ENCODE results near the gene PHACTR3. TPM values are rescaled to one million over a fixed set of nuclear protein-coding genes. Genes with fewer than 3 reads are reported as not detected.
"Not testable (repeated sequence)": the region's sequence is repeated elsewhere in the genome, so short reads cannot be mapped to it uniquely, and the experiment has no call there.

Gene PHACTR3
- total RNA-seq, 8 experiments from 2014 or later = 0.18 to 44.8 (median 26.7) TPM

- ATAC-seq (replicated peaks in 6 of 8) = no peak
- no peak overlapping the region for H3K27ac ChIP-seq
- WGBS, 10 experiments = 16 to 100% (median 84%) methylated on average over 2 to 6 of the region's 13 CpGs; no CpG with 5 or more reads in 4 of the 10 experiments
- peaks cover 14 to 20% of the 10 kb centered on the region in 2 donors for H3K4me1 ChIP-seq (replicated peaks in 1 of 2)
- in situ Hi-C loops (cut with MboI; ENCODE audit: low pct_unique_long_range_greater_than_20kb in 2 of 9, low sequenced_read_pairs in 9 of 9, unreplicated experiment in 9 of 9) = no loop called here
- no peak overlapping the region for H3K4me3 ChIP-seq
Observed at GRCh38 chr20:59832406-59833363, 228.3 kb downstream of the PHACTR3 start.

GRCh38 chr20:59835057-59835447, 230.7 kb downstream of the PHACTR3 start:
- Histone ChIP-seq H3K4me1 (replicated peaks in 1 of 2) (peaks cover 14 to 20% of the 10 kb centered on the region in 2 donors), H3K27ac (no peak overlapping the region), H3K4me3 (no peak overlapping the region)
- WGBS, 10 experiments = 14 to 69% (median 60%) methylated on average over 1 to 2 of the region's 2 CpGs; no CpG with 5 or more reads in 3 of the 10 experiments
- in situ Hi-C loops (cut with MboI; ENCODE audit: low pct_unique_long_range_greater_than_20kb in 2 of 9, low sequenced_read_pairs in 9 of 9, unreplicated experiment in 9 of 9) = no loop called here
- no peak for ATAC-seq (replicated peaks in 6 of 8)

- in situ Hi-C loops (cut with MboI; ENCODE audit: low pct_unique_long_range_greater_than_20kb in 2 of 9, low sequenced_read_pairs in 9 of 9, unreplicated experiment in 9 of 9) = no loop called here
- ATAC-seq (replicated peaks in 6 of 8) = peak; percentile 90 to 99 (median 98)
- H3K4me1 ChIP-seq (replicated peaks in 1 of 2) = peaks cover 14 to 20% of the 10 kb centered on the region in 2 donors
- peak overlapping the region in 1 of 5 donors; percentile 16 for H3K4me3 ChIP-seq
- no peak overlapping the region for H3K27ac ChIP-seq
- WGBS, 10 experiments = 0 to 53% (median 8%) methylated on average over 2 to 10 of the region's 16 CpGs; no CpG with 5 or more reads in 2 of the 10 experiments
Observed at GRCh38 chr20:59835448-59836395, 231.4 kb downstream of the PHACTR3 start.

- in situ Hi-C loops (cut with MboI; ENCODE audit: low pct_unique_long_range_greater_than_20kb in 2 of 9, low sequenced_read_pairs in 9 of 9, unreplicated experiment in 9 of 9) = no loop called here
- peaks cover 14 to 16% of the 10 kb centered on the region in 2 donors for H3K4me1 ChIP-seq (replicated peaks in 1 of 2)
- H3K27ac ChIP-seq = no peak overlapping the region
- peak in 3 of 8 experiments; percentile 26 to 37 (median 36) for ATAC-seq (replicated peaks in 6 of 8)
- no peak overlapping the region for H3K4me3 ChIP-seq
- 0 to 70% (median 21%) methylated on average over 1 to 5 of the region's 6 CpGs; no CpG with 5 or more reads in 1 of the 10 experiments for WGBS, 10 experiments
Observed at GRCh38 chr20:59836767-59837166, 232.4 kb downstream of the PHACTR3 start.

GRCh38 chr20:59837623-59838394, 233.5 kb downstream of the PHACTR3 start:
- ATAC-seq (replicated peaks in 6 of 8) = no peak
- peaks cover 12 to 14% of the 10 kb centered on the region in 2 donors for H3K4me1 ChIP-seq (replicated peaks in 1 of 2)
- WGBS, 10 experiments = 8 to 100% (median 87%) methylated on average over 1 to 4 of the region's 4 CpGs; no CpG with 5 or more reads in 2 of the 10 experiments
- in situ Hi-C loops (cut with MboI; ENCODE audit: low pct_unique_long_range_greater_than_20kb in 2 of 9, low sequenced_read_pairs in 9 of 9, unreplicated experiment in 9 of 9) = no loop called here
- no peak overlapping the region for H3K4me3 ChIP-seq
- no peak overlapping the region for H3K27ac ChIP-seq

GRCh38 chr20:59839400-59839799, 235.1 kb downstream of the PHACTR3 start:
- no peak for ATAC-seq (replicated peaks in 6 of 8)
- 61 to 92% (median 80%) methylated on average over 1 to 5 of the region's 5 CpGs; no CpG with 5 or more reads in 1 of the 10 experiments for WGBS, 10 experiments
- H3K27ac ChIP-seq = no peak overlapping the region
- in situ Hi-C loops (cut with MboI; ENCODE audit: low pct_unique_long_range_greater_than_20kb in 2 of 9, low sequenced_read_pairs in 9 of 9, unreplicated experiment in 9 of 9) = no loop called here
- no peak overlapping the region for H3K4me3 ChIP-seq
- H3K4me1 ChIP-seq (replicated peaks in 1 of 2) = peaks cover 12 to 14% of the 10 kb centered on the region in 2 donors

GRCh38 chr20:59845472-59845871, 241.1 kb downstream of the PHACTR3 start:
- no peak overlapping the region for H3K27ac ChIP-seq
- in situ Hi-C loops (cut with MboI; ENCODE audit: low pct_unique_long_range_greater_than_20kb in 2 of 9, low sequenced_read_pairs in 9 of 9, unreplicated experiment in 9 of 9) = no loop called here
- no peak for ATAC-seq (replicated peaks in 6 of 8)
- no peaks in the 10 kb centered on the region for H3K4me1 ChIP-seq (replicated peaks in 1 of 2)
- 40 to 100% (median 86%) methylated on average over 1 to 3 of the region's 3 CpGs for WGBS, 10 experiments
- no peak overlapping the region for H3K4me3 ChIP-seq

GRCh38 chr20:59848182-59848581, 243.8 kb downstream of the PHACTR3 start:
- in situ Hi-C loops (cut with MboI; ENCODE audit: low pct_unique_long_range_greater_than_20kb in 2 of 9, low sequenced_read_pairs in 9 of 9, unreplicated experiment in 9 of 9) = no loop called here
- H3K4me3 ChIP-seq = no peak overlapping the region
- H3K4me1 ChIP-seq (replicated peaks in 1 of 2) = no peaks in the 10 kb centered on the region
- whole genome bisulfite sequencing, 10 experiments = 21 to 100% (median 60%) methylated on average over 1 to 2 of the region's 2 CpGs; no CpG with 5 or more reads in 1 of the 10 experiments
- no peak for ATAC-seq (replicated peaks in 6 of 8)
- H3K27ac ChIP-seq = no peak overlapping the region

GRCh38 chr20:59850018-59850641, 245.8 kb downstream of the PHACTR3 start:
- H3K4me1 ChIP-seq (replicated peaks in 1 of 2) = no peaks in the 10 kb centered on the region
- in situ Hi-C loops (cut with MboI; ENCODE audit: low pct_unique_long_range_greater_than_20kb in 2 of 9, low sequenced_read_pairs in 9 of 9, unreplicated experiment in 9 of 9) = no loop called here
- WGBS, 10 experiments = 47 to 88% (median 66%) methylated on average over 3 to 7 of the region's 7 CpGs
- ATAC-seq (replicated peaks in 6 of 8) = peak in 3 of 8 experiments; percentile 29 to 38 (median 31)
- H3K4me3 ChIP-seq = no peak overlapping the region
- no peak overlapping the region for H3K27ac ChIP-seq

- H3K27ac ChIP-seq; H3K4me1 ChIP-seq (replicated peaks in 1 of 2); ATAC-seq (replicated peaks in 6 of 8); H3K4me3 ChIP-seq; in situ Hi-C loops (cut with MboI; ENCODE audit: low pct_unique_long_range_greater_than_20kb in 2 of 9, low sequenced_read_pairs in 9 of 9, unreplicated experiment in 9 of 9): not testable (repeated sequence)
- WGBS, 10 experiments = no CpG with 5 or more reads among the region's 1 CpG
Observed at GRCh38 chr20:59856526-59856925, 252.2 kb downstream of the PHACTR3 start.

GRCh38 chr20:59856941-59857340, 252.6 kb downstream of the PHACTR3 start:
- ATAC-seq (replicated peaks in 6 of 8); in situ Hi-C loops (cut with MboI; ENCODE audit: low pct_unique_long_range_greater_than_20kb in 2 of 9, low sequenced_read_pairs in 9 of 9, unreplicated experiment in 9 of 9); H3K4me1 ChIP-seq (replicated peaks in 1 of 2); H3K4me3 ChIP-seq; H3K27ac ChIP-seq: not testable (repeated sequence)
- 45 to 100% (median 83%) methylated on average over 1 to 4 of the region's 5 CpGs for WGBS, 10 experiments

- ATAC-seq (replicated peaks in 6 of 8) = no peak
- in situ Hi-C loops (cut with MboI; ENCODE audit: low pct_unique_long_range_greater_than_20kb in 2 of 9, low sequenced_read_pairs in 9 of 9, unreplicated experiment in 9 of 9) = no loop called here
- Histone ChIP-seq H3K4me1 (replicated peaks in 1 of 2) (peaks cover 0 to 5% of the 10 kb centered on the region in 2 donors), H3K4me3 (no peak overlapping the region), H3K27ac (no peak overlapping the region)
- WGBS, 10 experiments = 40 to 100% (median 79%) methylated on average over 1 to 2 of the region's 2 CpGs; no CpG with 5 or more reads in 6 of the 10 experiments
Observed at GRCh38 chr20:59857966-59858365, 253.6 kb downstream of the PHACTR3 start.

Data from motor neuron (in vitro differentiated cells).